ENCODE results near the gene CCT8.
A peak's percentile ranks its signal among the peaks of the same experiment; 100 is the strongest.

Gene CCT8, protein sequence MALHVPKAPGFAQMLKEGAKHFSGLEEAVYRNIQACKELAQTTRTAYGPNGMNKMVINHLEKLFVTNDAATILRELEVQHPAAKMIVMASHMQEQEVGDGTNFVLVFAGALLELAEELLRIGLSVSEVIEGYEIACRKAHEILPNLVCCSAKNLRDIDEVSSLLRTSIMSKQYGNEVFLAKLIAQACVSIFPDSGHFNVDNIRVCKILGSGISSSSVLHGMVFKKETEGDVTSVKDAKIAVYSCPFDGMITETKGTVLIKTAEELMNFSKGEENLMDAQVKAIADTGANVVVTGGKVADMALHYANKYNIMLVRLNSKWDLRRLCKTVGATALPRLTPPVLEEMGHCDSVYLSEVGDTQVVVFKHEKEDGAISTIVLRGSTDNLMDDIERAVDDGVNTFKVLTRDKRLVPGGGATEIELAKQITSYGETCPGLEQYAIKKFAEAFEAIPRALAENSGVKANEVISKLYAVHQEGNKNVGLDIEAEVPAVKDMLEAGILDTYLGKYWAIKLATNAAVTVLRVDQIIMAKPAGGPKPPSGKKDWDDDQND

DNA sequence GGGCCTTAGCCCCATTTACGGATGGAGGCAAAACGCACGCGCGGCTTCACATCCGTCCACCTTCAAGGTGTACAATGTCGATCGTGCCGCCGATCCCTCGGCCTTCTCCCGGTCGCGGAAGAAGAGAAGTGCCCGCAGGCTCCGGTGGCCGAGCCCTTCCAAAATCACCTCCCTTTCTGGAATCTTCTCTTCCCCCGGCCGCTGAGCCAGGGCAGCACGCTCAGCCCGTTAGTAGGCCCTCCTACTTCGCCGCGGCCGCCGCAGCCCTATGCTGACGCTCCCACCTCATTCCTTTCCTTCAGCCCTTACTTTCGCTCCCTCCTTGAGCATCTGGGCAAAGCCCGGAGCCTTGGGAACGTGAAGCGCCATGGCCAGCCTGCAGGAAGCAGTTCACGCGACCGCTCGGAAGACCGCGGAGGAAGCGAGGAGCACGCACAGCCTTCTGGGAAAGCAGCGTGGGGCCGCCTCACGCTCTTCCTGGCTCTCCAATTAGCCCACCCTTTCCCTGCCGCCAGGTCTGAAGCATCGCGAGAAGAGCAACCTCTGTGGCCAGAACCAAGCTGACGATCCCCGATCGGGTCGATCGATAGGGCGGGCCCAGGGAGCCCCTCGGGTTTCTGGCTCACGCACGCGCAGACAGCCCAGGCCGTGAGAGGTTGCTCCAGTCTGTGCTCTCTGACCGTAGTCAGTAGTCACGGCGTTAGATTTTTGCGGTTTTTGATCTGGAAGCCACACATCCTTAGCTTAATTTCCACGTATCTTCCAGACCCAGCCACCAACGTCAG, at the start of gene CCT8:
TSS of gene CCT8 (minus strand) at position 427 of the 785 bp plus-strand sequence. CDS start at position 369, 58 bp downstream.
- DNase-seq = peak; percentile 99

DNA sequence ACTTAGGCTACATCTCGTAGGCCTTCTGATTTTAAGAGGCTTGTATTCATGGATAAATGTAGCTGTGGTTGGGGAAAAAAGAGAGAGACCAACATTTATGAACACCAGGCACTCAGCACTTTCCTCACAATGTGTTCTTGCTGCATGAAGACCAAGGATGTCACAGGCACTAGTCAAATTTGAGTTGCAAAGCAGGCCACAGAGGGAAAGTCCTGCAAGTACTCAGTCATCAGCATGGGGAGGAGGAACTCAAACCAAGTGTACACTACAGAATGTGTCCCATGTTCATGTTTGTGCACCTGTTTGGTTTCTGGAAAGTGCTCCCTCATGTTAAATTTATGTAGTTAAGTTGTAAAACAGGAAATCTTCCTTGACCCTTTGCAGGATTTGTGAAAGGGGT, 48.3 kb upstream of the CCT8 start:
- no peak for DNase-seq

DNA sequence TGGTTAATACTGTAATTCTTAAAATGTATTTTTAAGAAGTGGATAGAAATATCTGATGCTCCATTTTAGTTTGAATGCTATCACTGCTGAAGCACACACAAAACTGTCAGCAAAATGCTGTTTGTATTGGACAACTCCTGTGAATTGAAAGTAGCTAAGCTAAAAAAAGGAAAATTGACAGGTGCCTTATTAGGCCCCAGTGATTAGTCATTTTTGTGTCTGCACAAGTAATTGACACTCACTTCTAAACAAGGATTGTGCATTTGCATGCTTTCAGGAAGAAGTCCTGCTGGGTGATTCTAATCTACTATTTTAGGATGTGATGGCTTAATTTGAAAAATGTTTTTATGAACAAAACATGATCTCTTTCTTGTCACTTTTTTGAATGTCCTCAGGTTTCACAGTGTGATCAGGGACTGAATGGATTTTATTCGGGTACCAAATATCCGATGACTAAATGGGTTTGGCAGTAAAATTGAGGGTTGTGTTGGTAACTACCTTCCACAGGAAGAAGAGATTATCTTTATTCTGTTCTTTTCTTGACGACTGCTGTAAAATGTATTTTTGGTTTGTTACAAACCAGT, 44.0 kb upstream of the CCT8 start:
- DNase-seq = no peak

DNA sequence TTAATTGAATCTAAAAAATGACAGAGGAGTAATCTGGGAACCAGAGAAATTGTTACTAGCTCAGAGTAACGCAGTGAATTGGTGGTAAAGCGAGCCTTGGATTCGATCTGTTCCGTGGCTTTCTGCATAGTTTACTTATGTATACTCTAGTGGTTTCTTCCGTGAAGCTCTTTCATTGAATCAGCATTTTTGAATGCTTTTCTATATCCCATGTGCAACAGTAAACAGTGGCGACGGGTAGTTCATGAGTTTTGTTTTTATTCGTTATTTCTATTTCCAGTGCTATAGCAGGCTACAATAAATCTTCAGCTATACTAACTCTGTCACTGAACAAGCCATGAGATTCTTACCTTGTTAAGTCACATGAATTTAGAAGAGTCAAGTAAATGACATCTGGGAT, 42.5 kb upstream of the CCT8 start:
- DNase-seq = no peak

DNA sequence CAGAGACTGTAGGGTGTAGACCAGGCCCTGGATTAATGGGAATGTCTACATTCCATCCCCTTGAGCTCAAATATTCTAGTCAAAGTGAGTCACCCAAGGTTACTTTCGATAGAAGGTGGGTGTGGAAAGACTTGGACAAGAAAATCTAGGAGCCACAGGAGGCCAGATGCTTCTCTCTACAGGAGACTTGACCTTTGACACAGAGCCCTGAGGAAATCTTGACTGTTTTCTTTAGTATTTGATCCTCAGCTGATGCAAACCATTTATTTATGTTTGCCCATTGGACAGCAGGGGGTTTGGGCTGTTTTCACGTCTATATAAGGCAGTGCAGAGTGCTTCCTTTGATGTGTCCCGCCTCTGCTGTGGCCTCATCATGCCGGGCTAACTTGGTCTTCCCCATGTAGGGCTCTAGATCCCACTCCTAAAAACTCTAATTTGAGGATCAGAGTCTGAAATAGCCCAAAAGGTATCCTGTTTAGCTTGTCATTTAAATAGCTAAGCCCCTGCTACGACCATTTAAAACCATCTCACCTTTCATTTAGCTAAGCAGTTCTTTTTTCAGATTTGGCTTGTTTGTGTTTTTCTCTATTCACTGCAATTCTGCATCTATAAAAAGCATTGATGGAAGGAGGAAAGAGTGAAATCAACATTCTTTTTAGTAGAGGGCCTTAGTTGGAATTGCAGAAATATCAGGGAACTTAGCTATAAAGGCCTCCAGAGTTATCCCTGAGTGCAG, 41.5 kb upstream of the CCT8 start:
- DNase-seq = no peak

DNA sequence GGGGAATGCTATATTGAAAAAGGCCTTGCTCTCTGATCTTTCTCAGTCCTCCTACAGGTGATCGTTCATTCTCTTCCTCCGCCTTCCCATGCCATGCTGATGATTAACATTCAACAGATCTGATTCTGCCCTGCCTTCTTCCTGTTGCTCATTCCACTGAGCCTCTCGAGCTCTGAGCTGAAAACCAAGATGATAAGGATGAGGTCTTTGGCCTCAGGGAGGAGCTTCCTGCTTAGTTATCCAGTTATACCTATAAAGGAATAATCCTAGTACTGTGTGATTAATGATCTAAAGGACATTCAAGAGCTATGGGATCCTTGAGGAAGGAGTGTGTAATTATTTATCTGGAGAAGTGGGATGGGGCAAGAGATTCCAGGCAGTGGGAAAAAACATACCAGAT, 31.8 kb upstream of the CCT8 start:
- no peak for DNase-seq

DNA sequence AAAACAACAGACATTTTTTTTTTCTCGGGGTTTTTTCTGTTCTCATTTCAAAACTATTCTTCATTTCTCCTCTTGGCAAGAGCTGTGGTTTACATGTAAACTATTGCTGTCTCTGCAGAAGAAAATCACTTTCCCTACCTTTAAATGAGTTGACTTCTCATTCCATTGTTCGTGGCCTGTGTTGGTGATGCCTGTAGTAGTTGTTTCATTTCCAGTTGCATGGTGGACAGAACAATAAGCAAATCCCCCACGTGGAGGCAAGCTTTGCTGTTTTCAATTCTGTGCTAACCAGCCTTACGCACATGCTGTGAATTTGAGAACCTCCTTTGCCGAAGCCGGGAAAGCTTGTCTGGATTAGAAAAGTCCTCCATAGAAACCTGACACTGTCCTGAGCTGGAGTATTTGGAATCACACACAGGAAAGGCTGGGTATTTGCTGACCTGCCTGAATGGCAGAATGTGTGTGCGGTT, 30.8 kb upstream of the CCT8 start:
- DNase-seq = no peak

DNA sequence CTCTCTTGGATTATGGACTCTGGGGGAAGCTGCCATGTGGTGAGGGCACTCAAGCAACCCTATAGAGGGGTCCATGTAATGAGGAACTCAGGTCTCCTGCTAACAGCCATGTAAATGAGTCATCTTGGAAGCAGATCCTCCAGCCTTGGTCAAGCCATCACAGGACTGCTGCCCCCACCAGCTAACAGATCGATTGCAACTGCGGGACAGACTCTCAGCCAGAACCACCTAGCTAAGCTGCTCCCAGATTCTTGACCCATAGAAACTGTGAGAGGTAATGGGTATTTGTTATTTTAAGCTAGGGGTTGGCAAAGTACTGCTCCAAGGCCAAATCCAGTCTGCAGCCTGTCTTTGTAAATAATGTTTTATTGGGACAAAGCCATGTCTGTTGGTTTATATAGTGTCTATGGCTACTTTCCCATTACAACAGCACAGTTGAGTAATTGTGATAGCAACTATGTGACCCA, 29.4 kb upstream of the CCT8 start:
- DNase-seq = no peak

DNA sequence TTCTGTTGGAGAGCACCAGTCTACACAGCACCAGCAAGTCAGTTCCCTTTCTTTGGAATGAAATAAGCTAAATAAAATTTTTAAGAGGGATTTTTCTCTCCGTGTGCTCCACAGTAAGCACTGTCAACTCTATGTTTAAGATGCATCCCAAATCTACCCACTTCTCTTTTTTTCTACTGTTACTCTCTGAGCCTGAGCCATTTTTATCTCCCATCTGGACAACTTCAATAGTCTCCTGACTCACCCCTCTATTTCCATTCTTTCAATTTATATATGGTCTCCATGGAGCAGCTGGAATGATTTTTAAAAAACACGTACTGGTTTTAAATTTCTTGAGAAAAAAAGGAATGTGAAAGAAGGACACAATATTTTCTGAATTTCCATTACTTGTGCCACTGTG, 24.7 kb upstream of the CCT8 start:
- DNase-seq = no peak

DNA sequence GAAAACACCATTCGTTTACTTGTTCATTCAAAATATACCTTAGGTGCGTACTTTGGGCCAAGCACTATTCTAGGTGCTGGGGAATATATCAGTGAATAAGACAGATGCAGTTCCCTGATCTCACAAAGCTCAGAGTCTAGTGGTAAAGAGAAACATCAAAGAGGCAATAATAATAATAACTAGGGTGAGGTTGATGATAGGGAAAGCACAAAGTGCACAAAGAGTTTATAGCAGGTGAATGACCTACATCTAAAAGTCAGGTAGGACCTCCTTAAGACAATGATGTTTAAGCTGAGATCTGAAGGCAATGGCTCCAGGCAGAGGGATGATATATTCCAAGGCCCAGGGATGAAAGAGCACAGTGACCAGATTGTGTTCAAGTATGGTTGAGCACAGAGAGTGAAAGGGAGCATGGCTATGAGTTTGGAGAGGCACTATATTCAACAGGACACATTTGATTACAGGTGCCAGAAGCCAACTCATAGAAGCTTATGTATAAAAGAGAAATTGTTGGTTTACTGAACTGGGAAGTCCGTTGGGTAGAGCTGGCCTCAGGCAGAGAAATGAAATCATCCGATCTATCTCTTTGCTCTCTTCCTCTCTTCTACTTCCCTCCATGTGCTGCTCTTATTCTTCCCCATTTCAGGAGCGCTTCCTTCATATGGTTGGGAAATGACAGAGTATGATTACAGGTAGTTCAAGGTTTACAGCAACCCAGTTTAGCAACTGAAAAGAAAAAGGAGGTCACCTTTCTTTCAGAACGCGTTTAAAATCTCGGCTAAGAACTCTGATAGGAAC, 23.0 kb upstream of the CCT8 start:
- DNase-seq = peak; percentile 22

DNA sequence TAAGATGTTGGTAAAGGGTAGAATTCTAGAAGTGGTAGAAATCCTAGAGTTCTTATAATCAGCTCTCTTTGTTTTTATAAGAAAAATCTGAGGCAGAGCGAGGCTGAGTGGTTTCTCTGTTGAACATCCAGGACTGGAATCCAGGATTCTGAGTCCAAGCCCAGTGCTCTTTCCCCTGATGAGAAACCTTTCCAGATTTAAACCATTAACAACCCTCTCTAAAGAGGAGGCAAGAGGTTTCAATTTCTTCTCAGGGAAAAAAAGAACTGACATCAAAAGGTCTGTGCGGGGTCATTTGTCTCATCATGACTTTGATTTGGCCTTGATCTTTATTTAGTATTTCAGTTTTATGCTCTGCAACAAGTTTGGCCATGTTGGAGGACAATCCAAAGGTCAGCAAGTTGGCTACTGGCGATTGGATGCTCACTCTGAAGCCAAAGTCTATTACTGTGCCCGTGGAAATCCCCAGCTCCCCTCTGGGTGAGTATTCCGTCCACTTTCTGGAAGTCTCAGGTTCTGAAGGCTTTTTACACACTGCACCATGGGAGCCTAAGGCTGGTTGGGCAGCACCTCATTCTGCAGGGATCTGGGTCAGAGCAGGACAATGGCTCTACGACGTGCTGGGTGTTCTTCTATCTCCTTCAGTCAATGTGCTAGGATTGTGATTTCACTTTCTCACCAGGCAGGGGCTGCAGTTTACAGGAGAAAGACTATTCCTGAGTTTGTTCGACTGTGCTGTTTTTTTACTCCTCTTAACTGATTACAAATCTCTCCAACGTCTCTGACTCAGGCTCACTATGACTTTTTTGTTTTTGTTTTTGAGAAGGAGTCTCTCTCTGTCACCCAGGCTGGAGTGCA, 18.9 kb upstream of the CCT8 start:
- DNase-seq = no peak

DNA sequence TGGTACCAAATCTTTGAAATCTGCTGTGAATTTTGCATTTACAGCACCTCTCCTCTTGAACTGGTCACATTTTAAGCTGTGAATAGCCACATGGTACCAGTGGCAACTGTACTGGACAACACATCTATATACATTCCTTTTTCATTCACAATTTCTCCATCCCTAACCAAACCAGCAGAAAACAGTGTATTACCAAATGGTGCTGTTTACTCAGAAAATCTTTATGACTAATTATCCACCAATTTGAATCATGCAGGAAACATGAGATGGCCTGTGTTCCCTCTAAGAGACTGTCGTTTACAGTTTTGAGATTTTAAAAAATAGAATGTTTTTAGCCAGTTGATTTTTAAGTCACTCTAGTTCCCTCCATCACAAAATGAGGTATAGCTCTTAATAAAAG, 17.6 kb upstream of the CCT8 start:
- DNase-seq = no peak

DNA sequence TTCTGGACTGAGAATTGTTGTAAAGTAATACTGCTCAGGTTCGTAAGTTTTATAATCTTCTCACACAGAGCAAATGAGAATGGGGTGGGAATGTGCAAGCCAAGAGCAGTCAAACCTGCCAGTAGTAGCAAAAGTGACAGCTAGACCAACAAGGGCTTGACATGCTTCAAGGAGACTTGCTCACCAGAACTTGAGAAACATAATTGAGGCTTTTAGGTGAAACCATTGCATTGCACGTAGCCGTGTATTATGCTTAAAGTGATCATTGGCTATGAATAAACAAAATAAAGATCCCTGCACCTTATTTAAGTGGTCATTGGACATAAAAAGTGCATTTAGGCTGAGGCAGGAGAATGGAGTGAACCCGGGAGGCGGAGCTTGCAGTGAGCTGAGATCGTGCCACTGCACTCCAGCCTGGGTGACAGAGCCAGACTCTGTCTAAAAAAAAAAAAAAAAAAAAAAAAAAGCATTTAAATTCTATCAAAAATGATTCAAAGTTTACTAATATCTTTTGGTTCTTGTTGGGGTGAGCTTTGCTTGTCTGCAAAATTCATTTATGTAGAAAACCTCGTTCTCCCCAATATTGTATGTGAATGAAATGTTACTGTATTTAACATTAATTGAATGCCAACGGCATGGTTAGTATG, 11.8 kb upstream of the CCT8 start:
- DNase-seq = no peak

DNA sequence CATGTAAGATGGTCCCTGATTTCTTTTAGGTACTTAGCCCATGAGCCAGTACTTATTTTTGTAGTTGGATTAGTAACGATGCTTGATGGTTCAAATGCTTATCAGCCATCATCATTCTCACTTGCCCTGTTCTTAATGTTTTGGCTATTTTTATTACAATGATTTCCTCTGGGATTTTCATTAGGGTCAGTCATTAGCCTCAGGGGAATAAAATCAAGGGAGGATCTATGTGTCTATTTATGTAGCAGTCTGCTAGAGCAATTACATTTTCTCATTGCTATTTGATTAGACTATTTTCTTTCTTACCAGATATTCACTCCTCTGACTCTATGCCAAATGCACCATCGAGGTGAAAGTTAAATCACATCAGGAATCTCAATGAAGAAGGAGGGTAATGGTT, 10.9 kb upstream of the CCT8 start:
- DNase-seq = no peak

DNA sequence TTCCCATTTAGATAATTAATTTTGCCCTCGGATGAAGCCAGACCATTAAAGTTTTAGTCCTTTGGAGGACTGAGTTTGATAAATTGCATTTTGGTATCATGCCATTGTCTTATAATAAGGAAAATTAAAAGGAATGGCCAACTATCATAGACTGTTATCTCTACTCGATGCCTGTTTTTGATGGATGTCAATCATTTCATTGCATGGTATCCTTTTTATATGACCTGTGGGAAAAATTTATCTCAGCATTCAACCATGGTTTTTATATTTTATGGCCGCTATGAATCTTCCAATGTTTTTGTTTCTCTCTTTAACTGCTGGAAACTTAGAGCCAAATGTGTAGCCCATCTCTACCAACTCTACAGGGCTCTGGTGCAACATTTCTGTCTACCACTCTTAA, 9.9 kb upstream of the CCT8 start:
- DNase-seq = no peak

DNA sequence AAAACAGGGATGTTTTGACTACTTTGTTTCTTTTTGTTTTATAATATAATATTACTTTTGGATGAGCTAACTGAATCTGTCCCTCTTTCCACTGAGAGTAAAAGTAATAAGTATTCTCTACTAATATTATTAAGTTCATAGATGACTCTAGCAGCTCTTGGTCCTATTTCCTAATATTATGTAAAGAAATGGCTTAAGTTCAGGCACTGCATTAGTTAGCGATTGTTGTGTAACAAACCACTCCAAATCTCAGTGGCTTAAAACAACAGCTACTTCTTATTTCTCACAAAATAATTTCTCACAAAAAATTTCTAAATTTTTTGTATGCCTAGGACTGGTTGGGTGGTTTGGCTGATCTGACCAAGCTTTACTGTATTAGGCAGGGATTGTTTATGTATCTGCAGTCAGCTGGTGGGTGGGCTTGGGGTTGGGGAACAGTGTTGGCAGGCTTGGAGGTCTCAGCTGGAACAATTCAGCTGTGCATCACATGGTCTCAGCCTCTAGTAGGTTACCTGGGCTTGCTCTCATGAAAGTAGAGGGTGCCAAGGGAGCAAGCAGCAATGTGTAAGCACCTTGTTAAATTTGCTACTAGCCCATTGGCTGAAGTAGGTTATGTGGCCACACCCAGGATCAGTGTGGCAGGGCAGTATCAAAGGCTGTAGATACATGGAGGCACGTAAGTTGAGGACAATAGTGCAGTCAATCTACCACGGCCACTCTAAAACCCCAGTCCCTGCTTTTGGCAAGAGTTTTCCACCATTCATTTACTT, 8.8 kb upstream of the CCT8 start:
- no peak for DNase-seq

DNA sequence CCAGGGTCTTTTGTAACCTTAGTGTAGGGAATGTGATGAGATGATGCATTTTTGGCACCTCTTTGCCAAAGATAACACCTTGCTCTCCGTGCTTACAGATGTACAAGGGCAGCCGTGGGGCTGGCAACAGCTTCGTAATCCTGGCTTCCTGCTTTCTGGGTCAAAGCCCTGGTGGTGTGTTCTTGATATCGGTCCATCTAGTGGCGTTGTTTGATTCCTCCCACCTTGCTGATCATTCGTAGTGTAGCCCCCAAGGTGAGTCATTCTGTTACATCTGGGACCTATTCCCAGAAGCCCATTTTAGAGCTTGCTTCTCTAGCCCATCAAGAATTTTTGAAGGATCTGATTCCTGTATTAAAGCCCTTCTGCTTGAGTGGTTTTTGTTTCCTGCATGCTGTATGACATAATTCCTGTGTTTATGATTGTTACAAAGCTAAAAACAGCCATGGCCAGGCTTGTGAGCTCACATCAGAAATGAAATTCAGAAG, 7.0 kb upstream of the CCT8 start:
- DNase-seq = peak; percentile 34

DNA sequence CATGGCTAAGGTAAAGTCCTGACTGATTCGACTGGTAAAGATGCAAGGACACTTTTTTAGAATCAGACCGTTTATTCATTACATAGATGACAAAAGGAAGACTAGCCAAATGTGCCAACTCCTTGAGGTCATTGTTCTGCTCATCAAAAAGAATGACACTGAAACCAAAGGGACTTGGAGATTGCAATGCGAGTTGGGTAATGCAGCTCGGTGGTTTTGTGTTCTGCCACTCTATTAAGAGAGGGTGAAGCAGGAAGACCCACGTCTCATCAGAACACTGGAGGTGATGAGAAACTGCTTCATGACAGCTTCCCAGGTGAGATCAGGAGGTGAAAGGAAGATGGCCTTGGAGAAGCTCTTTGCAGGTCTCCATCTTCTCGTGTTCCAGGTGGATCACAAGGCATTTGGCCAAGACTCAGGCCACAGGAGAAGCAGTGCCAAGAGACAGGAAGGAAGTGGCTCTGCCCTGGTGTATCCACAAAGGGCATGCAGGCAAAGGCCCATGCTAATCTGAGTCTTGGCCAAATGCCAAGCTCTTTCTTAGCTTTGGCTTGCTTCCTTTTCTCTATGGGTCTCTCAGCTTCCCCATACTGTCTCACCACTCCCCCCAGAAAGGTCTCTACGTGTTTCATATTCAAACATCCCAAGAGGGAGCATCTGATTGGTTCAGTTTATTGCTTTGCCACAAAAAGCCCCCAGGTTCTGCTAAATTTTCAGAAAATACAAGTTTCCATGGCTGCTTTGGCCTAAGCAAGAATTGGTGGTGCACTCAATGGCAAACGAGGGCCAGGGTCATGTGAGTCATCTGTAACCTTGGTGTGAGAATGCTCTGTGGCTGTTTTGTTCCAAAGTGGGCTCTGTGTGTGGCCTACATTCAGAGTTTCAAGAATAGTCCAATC, 5.7 kb upstream of the CCT8 start:
- DNase-seq = peak; percentile 94
